ENCODE data around the gene SGSM1.

Gene SGSM1

DNA sequence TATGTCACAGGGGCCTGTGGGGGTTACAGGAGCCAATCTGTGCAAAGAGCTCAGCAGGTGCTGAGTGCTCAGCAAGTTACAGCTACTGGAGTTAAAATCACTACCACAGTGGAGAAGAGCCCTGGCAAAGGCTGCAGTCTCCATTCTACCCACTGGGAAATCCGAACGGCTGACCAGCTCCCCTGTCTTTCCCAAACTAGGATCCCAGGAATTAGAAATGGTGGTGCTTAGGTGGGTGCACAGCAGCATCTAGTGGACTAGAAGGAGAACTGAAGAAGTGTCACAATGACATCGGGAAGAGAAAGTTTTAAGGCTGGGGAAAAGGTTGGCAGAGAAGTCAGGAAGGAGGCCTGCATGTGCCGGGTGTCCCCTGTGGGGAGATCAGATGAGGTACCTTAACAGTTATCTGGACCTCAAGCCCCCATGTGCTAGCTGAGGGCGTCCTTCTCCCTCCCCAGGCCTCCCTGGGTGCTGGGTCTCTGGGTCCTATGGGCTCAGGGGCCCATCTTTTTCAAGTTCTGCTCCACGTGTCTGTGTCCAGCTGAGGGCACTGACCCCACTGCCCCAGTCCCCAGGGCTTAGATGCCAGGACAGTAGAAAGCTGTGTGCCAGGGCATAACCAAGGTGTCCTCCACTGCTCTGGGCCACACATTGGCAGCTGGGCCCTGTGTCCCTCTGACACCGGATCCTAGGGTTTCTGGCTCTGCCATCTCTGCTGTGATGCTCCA is 33.4 kb upstream of the SGSM1 start:
- H3K9ac ChIP-seq (ENCODE audit: low read depth in 1 of 2, low read length in 2 of 2): no peak overlapping the region
- no peak overlapping the region for H3K27ac ChIP-seq (ENCODE audit: low read depth, low read length)
- no peaks in the 10 kb centered on the region for H3K9me3 ChIP-seq (ENCODE audit: control insufficient read depth in 1 of 2, low read length in 2 of 2)
- no peak overlapping the region for H3K4me3 ChIP-seq (ENCODE audit: low read depth in 1 of 2, low read length in 2 of 2)
- peaks cover 0 to 4% of the 10 kb centered on the region in 2 donors for H3K4me1 ChIP-seq (ENCODE audit: control insufficient read depth in 1 of 2, insufficient read depth in 2 of 2, low read length in 2 of 2)
- peaks cover 0 to 4% of the 10 kb centered on the region in 2 donors for H3K27me3 ChIP-seq (ENCODE audit: control insufficient read depth in 1 of 2, insufficient read depth in 2 of 2, low read length in 2 of 2)
- no peaks in the 10 kb centered on the region for H3K36me3 ChIP-seq (ENCODE audit: control insufficient read depth in 1 of 2, insufficient read depth in 2 of 2, low read length in 2 of 2)

DNA sequence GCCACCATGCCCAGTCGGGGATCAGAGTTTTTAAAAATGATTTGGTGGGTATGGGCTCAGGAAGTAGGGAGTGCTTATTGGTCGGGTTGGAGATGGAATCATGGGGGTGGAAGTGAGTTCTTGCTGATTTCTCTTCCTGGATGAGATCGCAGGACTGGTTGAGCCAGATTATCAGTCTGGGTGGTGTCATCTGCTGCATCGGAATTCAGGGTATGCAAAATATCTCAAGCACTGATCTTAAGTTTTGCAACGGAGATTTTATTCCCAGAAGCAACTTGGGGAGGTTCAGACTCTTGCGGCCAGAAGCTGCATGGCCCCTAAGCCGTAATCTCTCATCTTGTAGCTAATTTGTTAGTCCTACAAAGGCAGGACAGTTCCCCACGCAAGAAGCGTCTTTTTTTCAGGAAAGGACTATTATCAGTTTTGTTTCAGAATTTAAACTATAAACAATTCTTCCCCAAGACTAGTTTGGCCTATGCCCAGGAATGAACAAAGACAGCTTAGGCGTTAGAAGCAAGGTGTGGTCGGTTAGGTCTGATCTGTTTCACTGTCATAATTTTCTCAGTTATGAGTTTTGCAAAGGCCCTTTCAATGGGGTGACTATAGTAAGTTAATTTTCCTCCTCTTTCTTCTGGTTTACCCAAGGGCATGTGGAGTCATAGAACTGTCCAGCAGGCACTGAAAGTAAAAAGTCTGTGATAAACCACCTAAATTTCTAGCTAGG is 30.1 kb upstream of the SGSM1 start:
- Histone ChIP-seq H3K9me3 (ENCODE audit: control insufficient read depth in 1 of 2, low read length in 2 of 2) (no peaks in the 10 kb centered on the region), H3K9ac (ENCODE audit: low read depth in 1 of 2, low read length in 2 of 2) (no peak overlapping the region), H3K27me3 (ENCODE audit: control insufficient read depth in 1 of 2, insufficient read depth in 2 of 2, low read length in 2 of 2) (peaks cover 0 to 4% of the 10 kb centered on the region in 2 donors), H3K36me3 (ENCODE audit: control insufficient read depth in 1 of 2, insufficient read depth in 2 of 2, low read length in 2 of 2) (no peaks in the 10 kb centered on the region), H3K27ac (ENCODE audit: low read depth, low read length) (no peak overlapping the region), H3K4me1 (ENCODE audit: control insufficient read depth in 1 of 2, insufficient read depth in 2 of 2, low read length in 2 of 2) (peaks cover 0 to 4% of the 10 kb centered on the region in 2 donors), H3K4me3 (ENCODE audit: low read depth in 1 of 2, low read length in 2 of 2) (no peak overlapping the region)

DNA sequence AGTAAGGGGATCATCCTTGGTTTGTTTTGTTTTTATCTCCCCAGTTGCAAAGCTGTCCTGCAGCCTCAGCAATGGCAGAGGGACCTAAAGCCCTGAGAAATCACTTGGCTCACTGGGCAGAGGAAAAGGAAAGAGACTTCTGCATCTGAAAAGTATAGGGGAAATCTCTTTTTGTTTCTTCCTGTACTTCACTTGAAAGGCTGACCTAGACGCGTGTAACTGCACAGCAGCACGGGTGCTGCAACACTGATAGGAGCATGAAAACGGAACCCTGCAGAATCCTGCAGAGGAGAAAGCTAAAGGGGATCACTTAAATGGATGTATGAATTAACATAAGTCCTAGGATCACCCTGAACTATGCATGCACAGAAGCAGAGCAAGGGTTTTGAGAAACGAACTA is 29.5 kb upstream of the SGSM1 start:
- peaks cover 0 to 4% of the 10 kb centered on the region in 2 donors for H3K4me1 ChIP-seq (ENCODE audit: control insufficient read depth in 1 of 2, insufficient read depth in 2 of 2, low read length in 2 of 2)
- H3K9me3 ChIP-seq (ENCODE audit: control insufficient read depth in 1 of 2, low read length in 2 of 2): no peaks in the 10 kb centered on the region
- no peak overlapping the region for H3K27ac ChIP-seq (ENCODE audit: low read depth, low read length)
- H3K9ac ChIP-seq (ENCODE audit: low read depth in 1 of 2, low read length in 2 of 2): no peak overlapping the region
- H3K36me3 ChIP-seq (ENCODE audit: control insufficient read depth in 1 of 2, insufficient read depth in 2 of 2, low read length in 2 of 2): no peaks in the 10 kb centered on the region
- H3K4me3 ChIP-seq (ENCODE audit: low read depth in 1 of 2, low read length in 2 of 2): no peak overlapping the region
- peaks cover 0 to 4% of the 10 kb centered on the region in 2 donors for H3K27me3 ChIP-seq (ENCODE audit: control insufficient read depth in 1 of 2, insufficient read depth in 2 of 2, low read length in 2 of 2)

DNA sequence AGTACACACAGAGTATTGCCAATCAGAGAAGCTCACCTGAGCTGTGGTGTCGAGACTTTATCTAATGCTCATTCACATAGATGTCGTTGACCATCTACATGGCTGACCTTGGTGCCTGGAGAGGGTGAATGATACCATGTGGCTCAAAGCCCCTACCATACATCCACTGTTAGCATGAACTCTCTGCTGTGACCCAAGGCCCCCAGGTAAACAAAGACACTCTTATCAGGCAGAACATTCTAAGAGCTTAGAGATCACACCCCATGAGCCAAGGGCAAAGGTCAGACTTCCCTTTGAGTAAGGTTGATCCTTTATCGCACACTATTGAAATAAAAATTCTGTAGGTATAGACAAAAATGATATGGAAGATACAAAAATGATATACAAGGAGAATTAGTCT is 16.5 kb upstream of the SGSM1 start:
- H3K4me1 ChIP-seq (ENCODE audit: control insufficient read depth in 1 of 2, insufficient read depth in 2 of 2, low read length in 2 of 2): peaks cover 0 to 7% of the 10 kb centered on the region in 2 donors
- H3K36me3 ChIP-seq (ENCODE audit: control insufficient read depth in 1 of 2, insufficient read depth in 2 of 2, low read length in 2 of 2): no peaks in the 10 kb centered on the region
- no peaks in the 10 kb centered on the region for H3K9me3 ChIP-seq (ENCODE audit: control insufficient read depth in 1 of 2, low read length in 2 of 2)
- H3K9ac ChIP-seq (ENCODE audit: low read depth in 1 of 2, low read length in 2 of 2): no peak overlapping the region
- H3K27me3 ChIP-seq (ENCODE audit: control insufficient read depth in 1 of 2, insufficient read depth in 2 of 2, low read length in 2 of 2): no peaks in the 10 kb centered on the region
- no peak overlapping the region for H3K4me3 ChIP-seq (ENCODE audit: low read depth in 1 of 2, low read length in 2 of 2)
- H3K27ac ChIP-seq (ENCODE audit: low read depth, low read length): no peak overlapping the region

DNA sequence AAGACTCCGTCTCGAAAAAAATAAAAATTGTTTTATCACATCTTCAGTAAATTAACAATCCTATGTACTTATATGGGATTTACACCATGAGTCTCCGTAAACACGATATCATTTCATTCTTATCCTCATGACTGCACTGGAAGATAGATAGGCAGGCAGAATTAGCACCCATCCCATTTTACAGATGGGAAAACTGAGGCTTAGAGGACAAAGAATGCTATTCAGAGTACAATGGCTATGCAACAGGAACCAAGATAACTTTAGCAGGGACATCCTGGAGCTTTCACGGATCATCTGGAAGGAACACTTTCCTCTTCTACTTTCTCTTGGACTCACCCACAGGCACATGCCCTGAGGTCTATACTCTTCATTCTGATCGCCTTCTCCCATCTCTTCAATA is 14.6 kb upstream of the SGSM1 start:
- Histone ChIP-seq H3K4me1 (ENCODE audit: control insufficient read depth in 1 of 2, insufficient read depth in 2 of 2, low read length in 2 of 2) (peaks cover 0 to 7% of the 10 kb centered on the region in 2 donors), H3K9me3 (ENCODE audit: control insufficient read depth in 1 of 2, low read length in 2 of 2) (no peaks in the 10 kb centered on the region), H3K4me3 (ENCODE audit: low read depth in 1 of 2, low read length in 2 of 2) (no peak overlapping the region), H3K36me3 (ENCODE audit: control insufficient read depth in 1 of 2, insufficient read depth in 2 of 2, low read length in 2 of 2) (no peaks in the 10 kb centered on the region), H3K9ac (ENCODE audit: low read depth in 1 of 2, low read length in 2 of 2) (no peak overlapping the region), H3K27ac (ENCODE audit: low read depth, low read length) (no peak overlapping the region), H3K27me3 (ENCODE audit: control insufficient read depth in 1 of 2, insufficient read depth in 2 of 2, low read length in 2 of 2) (no peaks in the 10 kb centered on the region)

DNA sequence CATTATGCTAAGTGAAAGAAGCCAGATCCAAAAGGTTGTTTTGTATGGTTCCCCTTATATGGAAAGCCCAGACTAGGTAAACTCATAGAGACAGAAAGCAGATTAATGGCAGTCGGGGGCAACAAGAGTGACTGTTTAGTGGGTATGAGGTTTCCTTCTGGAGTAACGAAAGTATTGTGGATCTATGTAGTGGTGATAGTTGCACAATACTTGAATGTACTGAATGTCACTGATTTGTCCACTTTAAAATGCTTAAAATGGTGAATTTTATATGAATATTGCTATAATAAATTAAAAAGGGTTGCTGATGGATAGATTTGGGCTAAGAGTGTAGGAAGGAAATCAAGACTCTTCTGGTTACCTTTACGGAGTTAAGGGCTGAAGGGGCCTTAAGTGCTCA is 10.0 kb upstream of the SGSM1 start:
- no peaks in the 10 kb centered on the region for H3K9me3 ChIP-seq (ENCODE audit: control insufficient read depth in 1 of 2, low read length in 2 of 2)
- no peak overlapping the region for H3K27ac ChIP-seq (ENCODE audit: low read depth, low read length)
- H3K27me3 ChIP-seq (ENCODE audit: control insufficient read depth in 1 of 2, insufficient read depth in 2 of 2, low read length in 2 of 2): no peaks in the 10 kb centered on the region
- no peak overlapping the region for H3K9ac ChIP-seq (ENCODE audit: low read depth in 1 of 2, low read length in 2 of 2)
- no peak overlapping the region for H3K4me3 ChIP-seq (ENCODE audit: low read depth in 1 of 2, low read length in 2 of 2)
- H3K4me1 ChIP-seq (ENCODE audit: control insufficient read depth in 1 of 2, insufficient read depth in 2 of 2, low read length in 2 of 2): no peaks in the 10 kb centered on the region
- no peaks in the 10 kb centered on the region for H3K36me3 ChIP-seq (ENCODE audit: control insufficient read depth in 1 of 2, insufficient read depth in 2 of 2, low read length in 2 of 2)

DNA sequence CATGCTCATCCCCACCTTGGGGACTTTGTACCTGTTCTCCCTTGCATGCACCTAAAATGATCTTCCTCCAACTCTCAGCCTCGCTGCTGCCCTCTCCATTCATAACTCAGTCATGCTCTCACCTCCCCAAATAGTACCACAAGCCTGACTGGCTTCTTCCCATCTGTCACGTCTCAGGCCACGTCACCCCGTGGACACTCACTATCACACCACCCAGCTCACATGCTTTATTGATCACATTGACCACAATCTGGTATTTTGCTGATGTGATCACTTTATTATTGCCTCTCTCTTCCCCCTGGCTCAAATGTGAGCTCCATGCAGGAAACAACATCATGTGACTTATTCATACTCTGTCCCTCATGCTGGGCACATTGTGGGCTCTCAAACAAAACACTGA is 9.2 kb upstream of the SGSM1 start:
- Histone ChIP-seq H3K36me3 (ENCODE audit: control insufficient read depth in 1 of 2, insufficient read depth in 2 of 2, low read length in 2 of 2) (no peaks in the 10 kb centered on the region), H3K9me3 (ENCODE audit: control insufficient read depth in 1 of 2, low read length in 2 of 2) (no peaks in the 10 kb centered on the region), H3K9ac (ENCODE audit: low read depth in 1 of 2, low read length in 2 of 2) (no peak overlapping the region), H3K4me3 (ENCODE audit: low read depth in 1 of 2, low read length in 2 of 2) (no peak overlapping the region), H3K27ac (ENCODE audit: low read depth, low read length) (no peak overlapping the region), H3K4me1 (ENCODE audit: control insufficient read depth in 1 of 2, insufficient read depth in 2 of 2, low read length in 2 of 2) (peaks cover 1 to 2% of the 10 kb centered on the region in 2 donors), H3K27me3 (ENCODE audit: control insufficient read depth in 1 of 2, insufficient read depth in 2 of 2, low read length in 2 of 2) (no peaks in the 10 kb centered on the region)

DNA sequence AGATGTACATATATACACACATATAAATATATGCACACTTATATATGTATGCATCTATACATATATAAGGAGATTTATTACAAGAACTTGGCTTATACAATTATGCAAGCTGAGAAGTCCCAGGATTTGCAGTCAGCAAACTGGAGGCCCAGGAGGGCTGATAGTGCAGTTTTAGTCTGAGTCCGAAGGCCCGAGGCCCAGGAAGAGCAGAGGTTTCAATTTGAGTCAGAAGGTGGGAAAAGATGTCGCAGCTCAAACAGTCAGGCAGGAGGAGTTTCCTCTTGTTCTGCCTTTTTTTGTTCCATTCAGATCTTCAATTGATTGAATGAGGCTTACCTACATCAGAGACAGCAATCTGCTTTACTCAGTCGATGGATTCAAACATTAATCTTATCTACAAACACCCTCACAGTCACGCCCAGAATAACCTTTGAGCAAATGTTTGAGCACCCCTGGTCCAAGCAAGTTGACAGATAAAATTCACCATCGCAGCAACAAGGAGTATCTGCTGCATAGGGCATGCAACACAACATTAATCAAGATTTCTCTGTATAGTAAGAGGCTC is 4.0 kb upstream of the SGSM1 start:
- H3K27ac ChIP-seq (ENCODE audit: low read depth, low read length): no peak overlapping the region
- H3K27me3 ChIP-seq (ENCODE audit: control insufficient read depth in 1 of 2, insufficient read depth in 2 of 2, low read length in 2 of 2): peaks cover 0 to under 1% of the 10 kb centered on the region in 2 donors
- no peaks in the 10 kb centered on the region for H3K9me3 ChIP-seq (ENCODE audit: control insufficient read depth in 1 of 2, low read length in 2 of 2)
- H3K4me3 ChIP-seq (ENCODE audit: low read depth in 1 of 2, low read length in 2 of 2): no peak overlapping the region
- H3K4me1 ChIP-seq (ENCODE audit: control insufficient read depth in 1 of 2, insufficient read depth in 2 of 2, low read length in 2 of 2): peaks cover 9 to 12% of the 10 kb centered on the region in 2 donors
- H3K9ac ChIP-seq (ENCODE audit: low read depth in 1 of 2, low read length in 2 of 2): no peak overlapping the region
- no peaks in the 10 kb centered on the region for H3K36me3 ChIP-seq (ENCODE audit: control insufficient read depth in 1 of 2, insufficient read depth in 2 of 2, low read length in 2 of 2)

DNA sequence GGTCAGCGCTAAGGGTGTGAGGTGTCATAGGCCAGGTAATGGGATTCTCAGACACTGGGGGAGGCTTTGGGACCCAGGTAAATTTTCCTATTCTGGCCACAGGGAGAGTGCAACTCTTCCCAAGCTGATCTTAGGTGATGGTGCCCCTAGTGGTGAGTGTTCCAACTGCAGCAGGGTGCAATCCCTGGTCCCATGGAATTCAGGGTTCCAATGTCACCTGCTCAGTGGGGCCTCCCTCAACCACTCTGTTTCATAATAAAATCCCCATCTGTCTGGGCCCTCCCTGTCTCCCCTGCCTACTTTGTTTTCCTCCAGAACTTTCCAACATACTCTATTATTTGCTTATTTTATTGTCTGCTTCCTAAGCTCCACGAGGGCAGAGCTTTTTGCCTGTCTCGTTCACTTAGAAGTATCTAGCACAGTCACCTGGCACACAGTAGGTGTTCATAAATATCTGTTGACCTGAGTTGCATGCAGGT is 2.9 kb upstream of the SGSM1 start:
- Histone ChIP-seq H3K4me3 (ENCODE audit: low read depth in 1 of 2, low read length in 2 of 2) (no peak overlapping the region), H3K4me1 (ENCODE audit: control insufficient read depth in 1 of 2, insufficient read depth in 2 of 2, low read length in 2 of 2) (peaks cover 9 to 12% of the 10 kb centered on the region in 2 donors), H3K27me3 (ENCODE audit: control insufficient read depth in 1 of 2, insufficient read depth in 2 of 2, low read length in 2 of 2) (peaks cover 0 to 2% of the 10 kb centered on the region in 2 donors), H3K9ac (ENCODE audit: low read depth in 1 of 2, low read length in 2 of 2) (no peak overlapping the region), H3K27ac (ENCODE audit: low read depth, low read length) (no peak overlapping the region), H3K9me3 (ENCODE audit: control insufficient read depth in 1 of 2, low read length in 2 of 2) (no peaks in the 10 kb centered on the region), H3K36me3 (ENCODE audit: control insufficient read depth in 1 of 2, insufficient read depth in 2 of 2, low read length in 2 of 2) (no peaks in the 10 kb centered on the region)

DNA sequence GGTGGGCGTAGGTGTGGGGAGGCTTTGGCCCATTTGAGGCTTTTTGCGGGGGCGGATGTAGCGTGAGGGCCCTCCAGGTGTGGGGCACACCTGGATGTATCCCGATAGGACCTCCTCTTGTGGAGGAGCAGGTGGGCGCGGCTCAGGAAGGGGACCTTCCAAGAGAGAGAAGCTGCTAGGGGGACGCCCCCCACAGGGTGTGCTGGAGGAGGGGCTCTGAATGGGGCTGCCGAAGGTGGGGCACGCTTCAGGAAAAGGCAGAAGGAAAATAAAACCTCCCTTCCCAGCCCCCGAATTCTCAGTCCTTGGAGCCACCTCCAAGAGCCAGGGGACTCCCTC is 621 bp downstream of the SGSM1 start:
- H3K9ac ChIP-seq (ENCODE audit: low read depth in 1 of 2, low read length in 2 of 2): no peak overlapping the region
- H3K4me1 ChIP-seq (ENCODE audit: control insufficient read depth in 1 of 2, insufficient read depth in 2 of 2, low read length in 2 of 2): peaks cover 9 to 12% of the 10 kb centered on the region in 2 donors
- H3K9me3 ChIP-seq (ENCODE audit: control insufficient read depth in 1 of 2, low read length in 2 of 2): no peaks in the 10 kb centered on the region
- H3K36me3 ChIP-seq (ENCODE audit: control insufficient read depth in 1 of 2, insufficient read depth in 2 of 2, low read length in 2 of 2): no peaks in the 10 kb centered on the region
- H3K27ac ChIP-seq (ENCODE audit: low read depth, low read length): no peak overlapping the region
- peaks cover 0 to 6% of the 10 kb centered on the region in 2 donors for H3K27me3 ChIP-seq (ENCODE audit: control insufficient read depth in 1 of 2, insufficient read depth in 2 of 2, low read length in 2 of 2)
- peak overlapping the region in 1 of 2 donors; percentile 51 for H3K4me3 ChIP-seq (ENCODE audit: low read depth in 1 of 2, low read length in 2 of 2)
